Measurements from ENCODE around the gene NRG4. TPM values are rescaled to one million over a fixed set of nuclear protein-coding genes. Genes with fewer than 3 reads are reported as not detected.

NRG4 gene
- total RNA-seq, 1 experiment from 2014 or later: not detected

DNA sequence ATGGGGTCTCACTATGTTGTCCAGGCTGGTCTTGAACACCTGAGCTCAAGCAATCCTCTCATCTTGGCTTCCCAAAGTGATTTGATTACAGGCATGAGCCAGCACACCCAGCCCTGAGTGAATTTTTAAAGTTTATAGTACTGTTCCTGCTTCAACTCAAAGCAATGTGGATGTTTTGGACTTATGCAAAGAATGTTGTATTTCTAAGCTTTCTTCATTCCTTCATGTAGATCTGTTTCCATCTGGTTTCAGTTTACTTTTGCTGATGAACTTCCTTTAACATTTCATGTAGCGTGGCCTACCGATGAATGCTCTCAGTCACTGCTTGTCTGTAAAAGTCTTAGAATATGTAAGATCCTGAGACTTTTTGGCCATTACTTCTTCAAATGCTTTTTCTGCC lies 23.2 kb downstream of the NRG4 start:
- H3K36me3 Mint-ChIP-seq (ENCODE audit: insufficient read depth in 1 of 3, low read depth in 3 of 3): peaks cover 0 to 3% (median 0%) of the 10 kb centered on the region in 3 experiments; a peak in 1 of 7 replicates
- no peak overlapping the region for H3T11ph ChIP-seq (ENCODE audit: low read length)
- no peak overlapping the region for H2BK12ac ChIP-seq (ENCODE audit: insufficient read length, low read depth, low read length)
- no peak overlapping the region for H2BK120ac ChIP-seq (ENCODE audit: low read depth, low read length, poor library complexity, severe bottlenecking)
- H3K56ac ChIP-seq (ENCODE audit: insufficient read length, low read depth, low read length): no peak overlapping the region
- H4K5ac ChIP-seq (ENCODE audit: insufficient read length, low read depth, low read length): no peak overlapping the region
- H2AFZ ChIP-seq (ENCODE audit: low read length): no peak overlapping the region
- H3K23ac ChIP-seq (ENCODE audit: insufficient read length, low read depth, low read length): no peak overlapping the region
- H3K27me3 ChIP-seq (ENCODE audit: insufficient read depth, low read length): no peaks in the 10 kb centered on the region
- H3K27ac ChIP-seq (ENCODE audit: insufficient read length, low read depth, low read length): no peak overlapping the region
- peaks cover 1 to 2% of the 10 kb centered on the region in 2 experiments for H3K4me1 Mint-ChIP-seq
- H4K20me1 ChIP-seq (ENCODE audit: control insufficient read depth, insufficient read depth, insufficient read length): no peaks in the 10 kb centered on the region
- no peak for DNase-seq
- no peak overlapping the region for H3K4ac ChIP-seq (ENCODE audit: low read depth, low read length)
- H3K9me3 ChIP-seq (ENCODE audit: control insufficient read depth, low read depth, low read length): no peaks in the 10 kb centered on the region
- no peak overlapping the region for H2BK20ac ChIP-seq (ENCODE audit: low read depth, low read length, poor library complexity, severe bottlenecking)
- H3K23me2 ChIP-seq (ENCODE audit: insufficient read length, low read depth, low read length, poor library complexity, severe bottlenecking): no peaks in the 10 kb centered on the region
- H3K18ac ChIP-seq (ENCODE audit: insufficient read length, low read depth, low read length): no peak overlapping the region
- TF ChIP-seq, protein P1, sequence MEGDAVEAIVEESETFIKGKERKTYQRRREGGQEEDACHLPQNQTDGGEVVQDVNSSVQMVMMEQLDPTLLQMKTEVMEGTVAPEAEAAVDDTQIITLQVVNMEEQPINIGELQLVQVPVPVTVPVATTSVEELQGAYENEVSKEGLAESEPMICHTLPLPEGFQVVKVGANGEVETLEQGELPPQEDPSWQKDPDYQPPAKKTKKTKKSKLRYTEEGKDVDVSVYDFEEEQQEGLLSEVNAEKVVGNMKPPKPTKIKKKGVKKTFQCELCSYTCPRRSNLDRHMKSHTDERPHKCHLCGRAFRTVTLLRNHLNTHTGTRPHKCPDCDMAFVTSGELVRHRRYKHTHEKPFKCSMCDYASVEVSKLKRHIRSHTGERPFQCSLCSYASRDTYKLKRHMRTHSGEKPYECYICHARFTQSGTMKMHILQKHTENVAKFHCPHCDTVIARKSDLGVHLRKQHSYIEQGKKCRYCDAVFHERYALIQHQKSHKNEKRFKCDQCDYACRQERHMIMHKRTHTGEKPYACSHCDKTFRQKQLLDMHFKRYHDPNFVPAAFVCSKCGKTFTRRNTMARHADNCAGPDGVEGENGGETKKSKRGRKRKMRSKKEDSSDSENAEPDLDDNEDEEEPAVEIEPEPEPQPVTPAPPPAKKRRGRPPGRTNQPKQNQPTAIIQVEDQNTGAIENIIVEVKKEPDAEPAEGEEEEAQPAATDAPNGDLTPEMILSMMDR (conservative IDR thresholded peaks at IDR 0.05): no peak
- H3K4me2 ChIP-seq (ENCODE audit: insufficient read depth, insufficient read length, low read length): no peak overlapping the region
- H3K27me3 Mint-ChIP-seq (ENCODE audit: low read depth): no peaks in the 10 kb centered on the region
- H3K4me1 ChIP-seq (ENCODE audit: insufficient read depth, low read length): no peaks in the 10 kb centered on the region
- no peak overlapping the region for H4K91ac ChIP-seq (ENCODE audit: insufficient read length, low read depth, low read length)
- no peaks in the 10 kb centered on the region for H3K79me2 ChIP-seq (ENCODE audit: insufficient read depth, low read length)
- H4K8ac ChIP-seq (replicated peaks; ENCODE audit: insufficient read length, low read depth, low read length): no peak overlapping the region
- no peak overlapping the region for H2BK5ac ChIP-seq (ENCODE audit: insufficient read length, low read length)
- H3K9me3 Mint-ChIP-seq: peaks cover 6 to 8% of the 10 kb centered on the region in 2 experiments
- no peak overlapping the region for H3K9ac ChIP-seq (ENCODE audit: extremely low read depth, insufficient read length, low read length)
- H3K27ac Mint-ChIP-seq: no peak overlapping the region
- no peaks in the 10 kb centered on the region for H3K79me1 ChIP-seq (ENCODE audit: insufficient read depth, low read depth, low read length, poor library complexity, severe bottlenecking)
- no CpG with 5 or more reads among the region's 2 CpGs for WGBS (ENCODE audit: extremely low coverage, insufficient read length, low lambda C conversion rate)
- H3K4me3 Mint-ChIP-seq: no peak overlapping the region
- H3K14ac ChIP-seq (ENCODE audit: insufficient read depth, low read length): no peak overlapping the region
- H2BK15ac ChIP-seq (ENCODE audit: low read depth, low read length): no peak overlapping the region
- H2AK5ac ChIP-seq (ENCODE audit: insufficient read length, low read length): no peak overlapping the region

Data from H9 (cell line).